ENCODE results near the gene E4F1. TPM values are rescaled to one million over a fixed set of nuclear protein-coding genes. Genes with fewer than 3 reads are reported as not detected.

E4F1 gene
- total RNA-seq, 1 experiment from 2014 or later: 49.0 TPM

- no peak overlapping the region for H3K4me2 ChIP-seq (ENCODE audit: low read length)
- no peak overlapping the region for H2AFZ ChIP-seq (ENCODE audit: low read length)
- no peak for TF ChIP-seq EZH2phosphoT487 (IDR thresholded peaks at IDR 0.05; ENCODE audit: borderline replicate concordance, low read length)
- TF ChIP-seq EZH2 (IDR thresholded peaks at IDR 0.05; ENCODE audit: low read length, unreplicated experiment): no peak
- no peak for TF ChIP-seq CTCF (conservative IDR thresholded peaks at IDR 0.05; ENCODE audit: low read depth, low read length)
- no peak overlapping the region for H3K4me3 ChIP-seq (ENCODE audit: low read length)
- H3K79me2 ChIP-seq (ENCODE audit: low read length): no peaks in the 10 kb centered on the region
- no peaks in the 10 kb centered on the region for H4K20me1 ChIP-seq (ENCODE audit: low read length)
- H3F3A ChIP-seq (ENCODE audit: low read length, unreplicated experiment): no peaks in the 10 kb centered on the region
- DNase-seq (no peak), ATAC-seq (no peak)
- H3K9me3 ChIP-seq (ENCODE audit: low read length): no peaks in the 10 kb centered on the region
- CTCF ChIA-PET: no interaction called here
- no peaks in the 10 kb centered on the region for H3K27me3 ChIP-seq (ENCODE audit: low read length)
- BruUV-seq (replicated peaks): no TSS peak
- POLR2A ChIA-PET (ENCODE audit: unreplicated experiment): no interaction called here
- H3K27ac ChIP-seq (ENCODE audit: low read length): no peak overlapping the region
- H3K9ac ChIP-seq (ENCODE audit: low read length): no peak overlapping the region
- H3K4me1 ChIP-seq (ENCODE audit: insufficient read depth, low read length): peaks cover 12% of the 10 kb centered on the region; the same call in 1 of the 2 replicates
- H3K36me3 ChIP-seq (ENCODE audit: low read depth, low read length): no peaks in the 10 kb centered on the region
- H3K9me2 ChIP-seq (replicated peaks; ENCODE audit: low read length): no peaks in the 10 kb centered on the region
- intact Hi-C loops (cut with micrococcal nuclease): no loop called here
Observed at GRCh38 chr16:2196981-2197511, 26.3 kb upstream of the E4F1 start.

- no peak overlapping the region for H3K9ac ChIP-seq (ENCODE audit: low read length)
- peaks cover 12% of the 10 kb centered on the region; the same call in 1 of the 2 replicates for H3K4me1 ChIP-seq (ENCODE audit: insufficient read depth, low read length)
- DNase-seq: no peak
- H3K9me2 ChIP-seq (replicated peaks; ENCODE audit: low read length): no peaks in the 10 kb centered on the region
- H3K27me3 ChIP-seq (ENCODE audit: low read length): no peaks in the 10 kb centered on the region
- ChIA-PET CTCF (no interaction called here), POLR2A (ENCODE audit: unreplicated experiment) (no interaction called here)
- H3K36me3 ChIP-seq (ENCODE audit: low read depth, low read length): no peaks in the 10 kb centered on the region
- no peaks in the 10 kb centered on the region for H3F3A ChIP-seq (ENCODE audit: low read length, unreplicated experiment)
- ATAC-seq: no peak
- no peak overlapping the region for H3K27ac ChIP-seq (ENCODE audit: low read length)
- no peak overlapping the region for H3K4me2 ChIP-seq (ENCODE audit: low read length)
- TF ChIP-seq EZH2 (IDR thresholded peaks at IDR 0.05; ENCODE audit: low read length, unreplicated experiment) (no peak), CTCF (conservative IDR thresholded peaks at IDR 0.05; ENCODE audit: low read depth, low read length) (no peak), EZH2phosphoT487 (IDR thresholded peaks at IDR 0.05; ENCODE audit: borderline replicate concordance, low read length) (no peak)
- H2AFZ ChIP-seq (ENCODE audit: low read length): no peak overlapping the region
- H3K9me3 ChIP-seq (ENCODE audit: low read length): no peaks in the 10 kb centered on the region
- H4K20me1 ChIP-seq (ENCODE audit: low read length): no peaks in the 10 kb centered on the region
- H3K79me2 ChIP-seq (ENCODE audit: low read length): no peaks in the 10 kb centered on the region
- BruUV-seq (replicated peaks): no TSS peak
- intact Hi-C loops (cut with micrococcal nuclease): no loop called here
- H3K4me3 ChIP-seq (ENCODE audit: low read length): no peak overlapping the region
Observed at GRCh38 chr16:2197765-2198164, 25.6 kb upstream of the E4F1 start.

- no peaks in the 10 kb centered on the region for H3K27me3 ChIP-seq (ENCODE audit: low read length)
- H3K4me2 ChIP-seq (ENCODE audit: low read length): no peak overlapping the region
- no peak overlapping the region for H3K27ac ChIP-seq (ENCODE audit: low read length)
- intact Hi-C loops (cut with micrococcal nuclease): no loop called here
- ChIA-PET POLR2A (ENCODE audit: unreplicated experiment) (no interaction called here), CTCF (no interaction called here)
- H3K9ac ChIP-seq (ENCODE audit: low read length): no peak overlapping the region
- DNase-seq (no peak), ATAC-seq (no peak)
- TF ChIP-seq EZH2 (IDR thresholded peaks at IDR 0.05; ENCODE audit: low read length, unreplicated experiment): no peak
- TF ChIP-seq CTCF (conservative IDR thresholded peaks at IDR 0.05; ENCODE audit: low read depth, low read length): no peak
- no peak for TF ChIP-seq EZH2phosphoT487 (IDR thresholded peaks at IDR 0.05; ENCODE audit: borderline replicate concordance, low read length)
- H3F3A ChIP-seq (ENCODE audit: low read length, unreplicated experiment): no peaks in the 10 kb centered on the region
- no peaks in the 10 kb centered on the region for H3K79me2 ChIP-seq (ENCODE audit: low read length)
- H3K9me3 ChIP-seq (ENCODE audit: low read length): no peaks in the 10 kb centered on the region
- H3K4me1 ChIP-seq (ENCODE audit: insufficient read depth, low read length): peaks cover 12% of the 10 kb centered on the region; the same call in 1 of the 2 replicates
- no peaks in the 10 kb centered on the region for H4K20me1 ChIP-seq (ENCODE audit: low read length)
- no peak overlapping the region for H3K4me3 ChIP-seq (ENCODE audit: low read length)
- H2AFZ ChIP-seq (ENCODE audit: low read length): no peak overlapping the region
- no peaks in the 10 kb centered on the region for H3K9me2 ChIP-seq (replicated peaks; ENCODE audit: low read length)
- no peaks in the 10 kb centered on the region for H3K36me3 ChIP-seq (ENCODE audit: low read depth, low read length)
- no TSS peak for BruUV-seq (replicated peaks)
Observed at GRCh38 chr16:2198283-2198682, 25.1 kb upstream of the E4F1 start.
